ENCODE measurements around the gene SRCAP. TPM values are rescaled to one million over a fixed set of nuclear protein-coding genes. Genes with fewer than 3 reads are reported as not detected.
"Not testable (repeated sequence)": the region's sequence is repeated elsewhere in the genome, so short reads cannot be mapped to it uniquely, and the experiment has no call there.

Gene SRCAP
- total and polyA plus RNA-seq, 5 experiments from 2014 or later = 5.2 to 110 (median 31.3) TPM

- POLR2A ChIA-PET = interaction anchor here (0.7 to 7.5 kb wide), 2 partner anchors 29 to 394 kb away, joined by 3 to 101 read pairs; partner anchors contain the start of gene FBRS
- Mint-ChIP-seq H3K4me1 (peaks cover 4 to 13% (median 8%) of the 10 kb centered on the region in 4 donors), H3K36me3 (no peaks in the 10 kb centered on the region)
Observed at GRCh38 chr16:30688701-30689100, 10.3 kb upstream of the SRCAP start.

GRCh38 chr16:30691907-30692306, 7.1 kb upstream of the SRCAP start:
- H3K4me1 Mint-ChIP-seq = peaks cover 7 to 21% (median 14%) of the 10 kb centered on the region in 4 donors
- POLR2A ChIA-PET = interaction anchor here (1.5 to 7.5 kb wide), 2 partner anchors 32 to 42 kb away, joined by 3 to 101 read pairs; partner anchors contain the start of gene FBRS
- no peak overlapping the region for H3K27ac Mint-ChIP-seq
- ATAC-seq (no peak), DNase-seq (no peak)
- no peaks in the 10 kb centered on the region for H3K27me3 Mint-ChIP-seq
- H3K4me3 Mint-ChIP-seq = no peak overlapping the region
- no peaks in the 10 kb centered on the region for H3K9me3 Mint-ChIP-seq
- H3K36me3 Mint-ChIP-seq = no peaks in the 10 kb centered on the region

More at GRCh38 chr16:30688701-30689100, 10.3 kb upstream of the SRCAP start:
- Mint-ChIP-seq H3K4me3 (no peak overlapping the region), H3K27ac (peak overlapping the region in 1 of 10 donors; percentile 3), H3K9me3 (no peaks in the 10 kb centered on the region), H3K27me3 (no peaks in the 10 kb centered on the region)
- DNase-seq (no peak), ATAC-seq (no peak)

GRCh38 chr16:30692396-30693064, 6.4 kb upstream of the SRCAP start:
- H3K4me1 Mint-ChIP-seq = peaks cover 7 to 24% (median 19%) of the 10 kb centered on the region in 4 donors
- H3K4me3 Mint-ChIP-seq = no peak overlapping the region
- POLR2A ChIA-PET = interaction anchor here (0.5 to 7.5 kb wide), 6 partner anchors 29 to 187 kb away, joined by 3 to 101 read pairs (median 6); partner anchors contain the start of genes FBRS and PRR14
- no peaks in the 10 kb centered on the region for H3K27me3 Mint-ChIP-seq
- H3K9me3 Mint-ChIP-seq = no peaks in the 10 kb centered on the region
- no peak for DNase-seq
- H3K36me3 Mint-ChIP-seq = no peaks in the 10 kb centered on the region
- H3K27ac Mint-ChIP-seq = peak overlapping the region in 5 of 10 donors; percentile 11 to 61 (median 52)
- ATAC-seq = no peak

- Mint-ChIP-seq H3K4me1 (peaks cover 15 to 37% (median 35%) of the 10 kb centered on the region in 4 donors), H3K4me3 (peak overlapping the region in 2 of 10 donors; percentile 32 to 38), H3K27ac (peak overlapping the region in 2 of 10 donors; percentile 20 to 68), H3K9me3 (no peaks in the 10 kb centered on the region), H3K27me3 (no peaks in the 10 kb centered on the region), H3K36me3 (peaks cover 0 to 4% (median 3%) of the 10 kb centered on the region in 3 donors)
- no peak for ATAC-seq
- POLR2A ChIA-PET = interaction anchor here (0.7 to 7.5 kb wide), 9 partner anchors 22 to 61 kb away, joined by 3 to 101 read pairs (median 7); partner anchors contain the start of genes FBRS and PRR14
- no peak for DNase-seq
Observed at GRCh38 chr16:30694926-30695693, 3.9 kb upstream of the SRCAP start.

- H3K4me3 Mint-ChIP-seq, H3K9me3 Mint-ChIP-seq, H3K27me3 Mint-ChIP-seq, ATAC-seq, DNase-seq: not testable (repeated sequence)
- Mint-ChIP-seq H3K36me3 (peaks cover 0 to 15% (median 3%) of the 10 kb centered on the region in 3 donors), H3K4me1 (peaks cover 15 to 44% (median 43%) of the 10 kb centered on the region in 4 donors), H3K27ac (peak overlapping the region in 3 of 10 donors; percentile 9 to 100 (median 68))
- POLR2A ChIA-PET = interaction anchor here (0.7 to 6.0 kb wide), 16 partner anchors 21 to 763 kb away, joined by 3 to 62 read pairs (median 4); partner anchors contain the start of genes ARMC5, FBRS and PRR14
Observed at GRCh38 chr16:30696646-30697045, 2.3 kb upstream of the SRCAP start.

GRCh38 chr16:30697264-30698138, 1.5 kb upstream of the SRCAP start:
- POLR2A ChIA-PET = interaction anchor here (0.6 to 6.0 kb wide), 20 partner anchors 20 to 632 kb away, joined by 3 to 62 read pairs (median 3); partner anchors contain the start of genes ALDOA, FBRS, PHKG2 and PRR14
- DNase-seq (no peak), ATAC-seq (peak; percentile 85 to 86)
- peaks cover 0 to 22% (median 3%) of the 10 kb centered on the region in 3 donors for H3K36me3 Mint-ChIP-seq
- peak overlapping the region; percentile 93 to 98 (median 96) for H3K4me3 Mint-ChIP-seq
- peaks cover 12 to 43% (median 41%) of the 10 kb centered on the region in 4 donors for H3K4me1 Mint-ChIP-seq
- no peaks in the 10 kb centered on the region for H3K9me3 Mint-ChIP-seq
- H3K27ac Mint-ChIP-seq = peak overlapping the region; percentile 99 to 100 (median 100)
- H3K27me3 Mint-ChIP-seq = no peaks in the 10 kb centered on the region

- Mint-ChIP-seq H3K27me3 (no peaks in the 10 kb centered on the region), H3K27ac (peak overlapping the region; percentile 99 to 100 (median 100)), H3K4me1 (peaks cover 14 to 43% (median 40%) of the 10 kb centered on the region in 4 donors), H3K36me3 (peaks cover 0 to 30% (median 5%) of the 10 kb centered on the region in 3 donors), H3K4me3 (peak overlapping the region; percentile 93 to 98 (median 96)), H3K9me3 (no peaks in the 10 kb centered on the region)
- peak; percentile 98 to 100 (median 100) for DNase-seq
- peak; percentile 75 to 77 for ATAC-seq
- POLR2A ChIA-PET = interaction anchor here (0.7 to 6.0 kb wide), 19 partner anchors 8 to 633 kb away, joined by 3 to 62 read pairs (median 4); partner anchors contain the start of genes ALDOA, FBRS, PHKG2 and PRR14
Observed at GRCh38 chr16:30698139-30698815, 694 bp upstream of the SRCAP start.

GRCh38 chr16:30699615-30700099, 686 bp downstream of the SRCAP start:
- Mint-ChIP-seq H3K27me3 (no peaks in the 10 kb centered on the region), H3K27ac (peak overlapping the region; percentile 89 to 100 (median 100)), H3K9me3 (no peaks in the 10 kb centered on the region), H3K4me1 (peaks cover 11 to 37% (median 32%) of the 10 kb centered on the region in 4 donors), H3K36me3 (peaks cover 0 to 43% (median 9%) of the 10 kb centered on the region in 3 donors), H3K4me3 (peak overlapping the region; percentile 93 to 98 (median 96))
- ATAC-seq (no peak), DNase-seq (no peak)
- POLR2A ChIA-PET = interaction anchor here (0.9 to 2.2 kb wide), 7 partner anchors 9 to 128 kb away, joined by 3 to 10 read pairs (median 6); partner anchors contain the start of genes FBRS, PRR14 and ZNF688

GRCh38 chr16:30700491-30700890, 1.5 kb downstream of the SRCAP start:
- DNase-seq (no peak), ATAC-seq (no peak)
- H3K27ac Mint-ChIP-seq = peak overlapping the region in 5 of 10 donors; percentile 33 to 100 (median 98)
- H3K4me3 Mint-ChIP-seq = peak overlapping the region in 3 of 10 donors; percentile 93 to 98 (median 94)
- no peaks in the 10 kb centered on the region for H3K9me3 Mint-ChIP-seq
- peaks cover 0 to 48% (median 9%) of the 10 kb centered on the region in 3 donors for H3K36me3 Mint-ChIP-seq
- peaks cover 11 to 33% (median 29%) of the 10 kb centered on the region in 4 donors for H3K4me1 Mint-ChIP-seq
- no peaks in the 10 kb centered on the region for H3K27me3 Mint-ChIP-seq
- POLR2A ChIA-PET = interaction anchor here (0.6 to 2.2 kb wide), 2 partner anchors 129 to 156 kb away, joined by 4 to 10 read pairs; partner anchors contain the start of gene ZNF688

- H3K4me1 Mint-ChIP-seq = peaks cover 11 to 33% (median 29%) of the 10 kb centered on the region in 4 donors
- peak overlapping the region in 2 of 10 donors; percentile 51 to 68 for H3K27ac Mint-ChIP-seq
- peak overlapping the region in 3 of 10 donors; percentile 7 to 55 (median 18) for H3K4me3 Mint-ChIP-seq
- POLR2A ChIA-PET = interaction anchor here (2.2 kb wide), 1 partner anchor 129 kb away, joined by 10 read pairs; the partner anchor contains the start of gene ZNF688
- H3K9me3 Mint-ChIP-seq = no peaks in the 10 kb centered on the region
- H3K27me3 Mint-ChIP-seq = no peaks in the 10 kb centered on the region
- no peak for DNase-seq
- H3K36me3 Mint-ChIP-seq = peaks cover 0 to 52% (median 9%) of the 10 kb centered on the region in 3 donors
- no peak for ATAC-seq
Observed at GRCh38 chr16:30700971-30701370, 2.0 kb downstream of the SRCAP start.
